HG03342 (cell line): ENCODE measurements around the gene CMKLR1.

Experiments used
- ATAC-seq: cut with Tn5 transposase; IDR thresholded peaks from one replicate; pipeline ENCODE4 v1.9.1; 2021; ENCODE audit warnings: mild to moderate bottlenecking, moderate library complexity; ENCODE audit not compliant: unreplicated experiment

Gene CMKLR1

DNA sequence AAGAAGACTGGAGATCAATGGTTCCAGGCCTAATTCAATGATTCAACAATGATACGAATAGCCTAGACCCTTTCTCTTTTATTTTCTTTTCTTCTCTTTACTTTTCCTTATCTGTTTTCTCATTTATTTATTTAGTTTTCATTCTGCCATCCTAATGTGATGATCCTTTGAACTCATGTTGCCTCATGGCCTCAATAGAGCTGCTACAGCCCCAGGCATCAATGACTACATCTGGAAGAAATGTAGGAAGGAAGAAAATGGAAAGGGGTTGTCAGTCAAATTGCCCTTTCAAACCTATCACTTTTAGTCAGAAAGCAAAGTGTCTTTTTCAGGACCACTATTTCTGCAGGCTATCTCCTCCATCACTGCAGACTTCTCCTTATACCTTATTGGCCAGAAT, 69.9 kb downstream of the CMKLR1 start:
- no peak for ATAC-seq

DNA sequence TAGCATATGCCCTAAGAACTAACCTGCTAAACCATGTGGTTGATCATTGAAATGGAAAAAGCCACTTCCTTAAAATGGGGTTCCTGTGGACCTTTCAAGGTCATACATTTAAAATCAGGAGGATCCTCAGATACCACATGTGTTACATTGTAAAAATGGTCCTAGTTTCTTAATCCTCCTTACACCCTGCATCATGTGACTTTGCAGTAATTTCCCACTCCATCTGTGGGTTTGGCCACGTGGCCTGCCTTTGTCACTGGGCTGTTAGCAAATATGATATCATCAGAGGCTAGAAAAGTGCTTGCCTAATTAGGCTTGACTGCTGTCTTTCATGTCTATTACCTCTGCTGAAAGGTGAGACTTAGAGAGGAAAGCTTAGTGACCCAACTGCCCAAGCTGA, 70.7 kb downstream of the CMKLR1 start:
- ATAC-seq = no peak

DNA sequence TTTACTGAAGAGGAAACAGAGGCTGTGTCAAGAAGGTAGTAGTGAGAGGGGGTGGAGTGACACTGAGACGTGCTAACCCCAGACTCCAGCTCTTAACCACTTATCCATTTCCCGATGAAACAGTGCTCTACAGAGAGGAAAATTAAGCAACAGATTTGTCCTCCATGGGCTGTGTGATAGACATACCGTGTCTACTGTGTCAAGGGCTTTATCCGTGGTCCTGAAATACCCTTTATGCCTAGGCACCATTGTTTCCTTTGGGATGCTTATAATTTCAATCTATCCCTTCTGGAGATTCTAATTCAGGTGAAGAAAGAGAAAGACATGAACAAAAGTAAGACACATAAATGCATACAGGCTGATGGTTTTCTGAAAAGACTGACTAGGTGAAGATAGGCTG, 71.7 kb downstream of the CMKLR1 start:
- ATAC-seq = no peak

DNA sequence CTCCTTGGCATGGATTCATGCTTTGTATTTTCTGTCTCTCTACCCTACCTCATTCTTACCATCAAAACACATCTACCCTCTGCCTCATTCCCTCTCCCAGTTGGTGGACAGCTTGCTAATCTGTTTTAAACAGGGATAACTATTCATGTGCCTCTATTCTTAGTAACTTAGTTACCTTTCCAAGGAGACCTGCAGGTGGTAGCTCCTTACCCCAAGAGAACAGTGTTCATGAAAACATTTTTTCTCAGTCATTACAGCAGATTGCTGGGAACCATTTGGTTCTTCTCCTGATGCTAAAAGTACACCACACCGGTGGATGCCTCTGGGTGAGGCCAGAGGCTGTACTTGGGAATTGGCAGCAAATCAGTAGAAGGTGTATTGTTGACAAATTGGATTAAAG, 73.0 kb downstream of the CMKLR1 start:
- ATAC-seq = no peak

DNA sequence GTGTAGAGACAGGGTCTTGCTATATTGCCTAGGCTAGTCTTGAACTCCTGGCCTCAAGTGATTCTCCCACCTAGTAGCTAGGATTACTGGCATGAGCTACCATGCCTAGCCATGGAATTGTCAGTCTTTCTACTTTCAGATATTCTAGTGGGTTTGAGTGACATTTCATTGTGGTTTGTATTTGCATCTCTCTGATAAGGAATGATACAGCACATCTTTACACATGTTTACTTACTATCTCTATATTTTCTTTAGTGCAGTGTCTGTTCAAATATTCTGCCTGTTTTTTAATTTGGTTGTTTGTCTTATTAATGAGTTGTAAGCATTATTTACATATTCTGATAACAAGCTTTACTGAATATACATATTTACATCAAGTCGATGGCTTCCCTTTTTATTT, 73.6 kb downstream of the CMKLR1 start:
- no peak for ATAC-seq

DNA sequence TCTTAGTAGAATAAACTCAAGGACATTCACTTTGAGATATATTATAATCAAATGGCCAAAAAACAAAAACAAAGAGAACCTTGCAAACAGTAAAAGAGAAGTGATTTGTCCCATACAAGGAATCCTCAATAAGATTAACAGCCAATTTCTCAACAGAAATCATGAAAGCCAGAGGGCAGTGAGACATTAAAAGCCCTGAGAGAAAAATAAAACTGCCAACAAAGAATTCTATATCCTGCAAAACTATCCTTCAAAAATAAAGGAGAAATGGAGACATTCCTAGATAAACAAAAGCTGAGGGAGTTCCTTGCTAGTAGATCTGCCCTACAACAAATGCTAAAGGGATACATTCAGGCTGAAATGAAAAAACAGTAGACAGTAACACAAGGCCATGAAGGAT, 78.1 kb downstream of the CMKLR1 start:
- no peak for ATAC-seq

DNA sequence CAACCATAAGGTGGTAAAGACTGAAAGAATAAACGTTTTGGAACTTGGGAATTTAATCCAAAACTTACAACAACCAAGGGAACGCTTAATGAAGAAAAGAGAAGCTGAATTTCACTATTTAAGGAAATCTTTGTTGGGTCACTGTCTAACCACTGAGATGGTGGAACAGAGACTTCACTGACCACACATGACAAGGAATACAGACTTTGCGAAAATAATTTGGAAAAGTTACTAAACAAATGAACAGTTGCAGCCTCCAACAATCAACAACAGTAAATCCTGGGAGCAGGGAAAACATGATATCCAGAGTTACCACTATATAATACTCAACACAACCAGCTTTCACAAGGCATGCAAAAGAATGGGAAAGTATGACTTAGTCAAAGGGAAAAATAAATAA, 79.1 kb downstream of the CMKLR1 start:
- ATAC-seq = no peak

DNA sequence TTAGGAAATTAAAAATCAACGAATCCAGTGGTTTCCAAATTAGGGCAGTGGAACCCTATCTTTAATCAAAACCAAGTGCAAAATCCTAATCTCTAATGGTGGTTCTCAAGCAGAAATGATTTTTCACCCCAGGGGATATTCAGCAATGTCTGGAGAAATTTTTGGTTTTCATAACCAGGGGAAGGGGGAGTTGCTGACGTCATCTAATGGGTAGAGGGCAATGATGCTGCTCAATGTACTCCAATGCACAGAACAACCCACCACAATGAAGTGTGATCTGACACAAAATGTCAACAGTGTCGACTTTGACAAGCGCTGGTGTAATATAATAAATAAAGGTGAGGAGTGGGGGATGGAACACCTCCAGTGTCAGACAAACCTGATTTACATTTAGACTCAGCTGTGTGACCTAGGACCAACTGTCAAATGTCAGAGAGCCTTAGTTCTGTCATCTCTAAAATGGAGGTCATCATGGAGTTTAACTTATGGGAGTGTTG, 81.5 kb downstream of the CMKLR1 start:
- no peak for ATAC-seq

DNA sequence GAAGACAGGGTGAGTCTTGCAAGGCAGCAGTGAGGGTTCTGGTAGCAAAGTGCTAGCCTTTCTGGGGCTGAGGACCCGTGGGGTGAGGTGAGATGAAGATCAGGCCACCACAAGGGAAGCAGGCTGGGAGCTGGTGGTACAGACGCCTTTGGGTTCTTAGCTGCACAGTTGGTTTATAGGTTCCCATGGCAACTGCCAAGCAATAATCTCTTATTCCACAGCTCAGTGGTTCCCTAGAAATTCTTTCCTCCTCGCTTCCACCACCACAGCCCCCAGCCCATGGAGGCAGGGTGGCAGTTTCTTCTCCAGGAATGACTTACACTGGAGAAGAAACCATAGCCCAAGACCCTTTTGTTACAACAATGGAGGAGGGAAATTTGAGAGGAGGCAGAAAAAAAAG, 82.1 kb downstream of the CMKLR1 start:
- ATAC-seq = no peak

DNA sequence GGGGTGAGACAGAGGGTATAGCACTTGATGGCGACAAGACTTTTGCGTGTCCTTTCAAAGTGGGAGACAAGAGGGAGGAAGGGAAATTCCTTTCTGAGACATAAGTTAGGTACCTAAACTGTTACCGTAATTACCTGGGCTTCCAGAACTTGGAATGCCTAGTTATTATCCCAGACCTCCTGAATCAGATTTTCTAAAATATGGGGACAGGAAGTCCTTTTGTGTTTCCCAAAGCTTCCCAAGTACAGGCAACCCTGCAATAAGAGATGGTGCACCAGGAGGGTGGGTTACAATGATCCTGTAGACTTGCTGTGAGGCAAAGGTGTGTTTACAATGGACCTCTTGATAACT, 83.9 kb downstream of the CMKLR1 start:
- no peak for ATAC-seq

DNA sequence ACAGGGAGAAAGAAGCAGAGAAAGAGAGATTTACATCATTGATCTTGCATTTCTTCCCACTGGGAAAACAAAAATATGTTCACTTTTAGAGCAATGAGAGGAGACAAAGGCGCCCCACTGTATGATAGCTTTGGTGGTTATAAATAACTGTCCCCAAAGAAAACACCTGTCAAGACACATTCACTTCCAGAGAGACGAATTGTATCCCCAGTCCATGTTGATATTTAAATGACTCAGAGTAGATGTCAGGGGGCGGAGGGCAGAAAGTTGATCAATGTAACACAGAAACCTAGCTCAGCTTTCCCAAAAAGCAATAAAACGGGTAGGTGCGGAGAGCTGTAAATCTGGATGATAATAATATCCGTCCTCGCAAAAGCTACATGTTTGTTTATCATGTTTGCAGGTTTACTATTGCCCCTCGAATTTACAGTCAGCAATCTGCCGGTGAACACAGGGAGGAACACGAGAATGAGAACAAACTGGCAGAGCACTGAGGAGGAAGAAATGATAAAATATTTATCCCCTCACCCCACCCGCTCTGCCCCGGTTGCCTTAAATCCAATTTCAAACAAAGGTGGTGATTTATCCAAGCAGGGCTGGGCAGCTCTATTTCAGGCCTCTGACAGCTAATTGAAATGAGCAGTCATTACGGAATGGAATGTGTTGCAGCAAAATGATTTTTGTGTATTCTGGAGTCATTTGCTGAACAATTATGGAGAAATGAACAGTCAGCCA, 84.4 kb downstream of the CMKLR1 start:
- ATAC-seq = no peak

DNA sequence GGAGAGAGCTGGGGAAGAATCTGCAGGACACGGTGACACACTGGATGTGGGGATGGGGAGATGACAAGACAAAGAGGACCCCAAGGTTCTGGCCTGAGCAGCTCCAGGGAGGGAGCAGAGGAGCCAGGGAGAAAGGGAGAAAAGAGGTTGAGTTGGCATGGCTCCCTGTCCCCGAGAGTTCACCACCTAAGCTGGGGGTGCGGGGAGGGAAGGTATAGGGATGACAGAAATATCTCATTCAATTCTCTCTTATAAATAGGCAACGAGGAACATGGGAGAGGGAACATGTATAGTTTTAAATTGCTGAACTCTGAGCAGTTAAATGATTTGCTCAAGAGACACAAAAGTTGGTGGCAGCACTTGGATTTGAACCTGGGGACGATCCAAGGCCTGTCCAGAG, 85.1 kb downstream of the CMKLR1 start:
- no peak for ATAC-seq

DNA sequence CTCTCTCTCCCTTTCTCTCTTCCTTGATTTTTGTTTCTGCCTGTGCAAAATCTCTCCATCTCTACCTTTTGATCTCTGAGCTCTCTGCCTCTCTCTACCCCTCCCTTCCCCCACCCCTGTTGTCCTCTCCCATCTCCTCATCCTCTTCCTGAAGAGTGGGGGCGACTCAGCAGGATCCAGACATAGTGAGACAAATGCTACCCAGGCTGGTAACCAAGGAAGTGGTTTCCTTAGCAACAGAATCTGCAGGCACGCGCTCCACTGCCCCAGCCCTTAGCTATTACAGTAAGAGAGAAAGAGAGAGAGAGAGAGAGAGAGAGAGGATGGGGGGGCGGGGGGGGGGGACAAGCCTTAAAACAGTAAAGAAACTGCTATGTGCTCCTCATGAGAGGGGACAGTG, 85.6 kb downstream of the CMKLR1 start:
- ATAC-seq = no peak

DNA sequence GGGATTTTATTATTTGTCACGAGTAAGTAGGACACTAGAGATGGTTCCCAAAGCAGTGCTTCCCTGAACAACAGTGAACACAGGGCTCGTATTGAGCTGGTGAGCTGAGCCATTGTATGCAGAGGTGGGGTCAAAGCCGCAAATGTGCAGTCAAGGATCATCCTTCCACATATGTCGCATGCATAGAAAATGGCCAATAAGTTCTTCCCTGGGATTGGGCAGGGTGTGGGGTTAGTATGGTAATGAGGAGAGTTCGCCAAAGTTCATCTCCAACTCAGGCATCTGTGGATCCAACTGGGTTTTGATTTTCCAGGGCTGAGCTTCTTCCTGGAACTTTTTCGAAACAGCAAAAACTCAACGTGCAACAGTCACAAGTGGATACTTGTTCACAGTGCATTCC, 86.6 kb downstream of the CMKLR1 start:
- no peak for ATAC-seq

DNA sequence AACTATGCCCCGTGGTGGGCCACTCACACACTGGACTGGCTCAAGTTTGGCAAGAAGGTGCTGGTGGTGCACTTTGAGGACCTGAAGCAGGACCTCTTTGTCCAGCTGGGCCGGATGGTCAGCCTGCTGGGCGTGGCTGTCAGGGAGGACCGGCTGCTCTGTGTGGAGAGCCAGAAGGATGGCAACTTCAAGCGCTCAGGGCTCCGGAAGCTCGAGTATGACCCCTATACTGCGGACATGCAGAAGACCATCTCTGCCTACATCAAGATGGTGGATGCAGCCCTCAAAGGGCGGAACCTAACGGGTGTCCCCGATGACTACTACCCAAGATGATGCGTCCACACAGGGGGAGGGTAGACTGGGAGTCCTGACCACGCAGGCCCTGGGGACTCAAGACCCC, 91.1 kb downstream of the CMKLR1 start:
- no peak for ATAC-seq

DNA sequence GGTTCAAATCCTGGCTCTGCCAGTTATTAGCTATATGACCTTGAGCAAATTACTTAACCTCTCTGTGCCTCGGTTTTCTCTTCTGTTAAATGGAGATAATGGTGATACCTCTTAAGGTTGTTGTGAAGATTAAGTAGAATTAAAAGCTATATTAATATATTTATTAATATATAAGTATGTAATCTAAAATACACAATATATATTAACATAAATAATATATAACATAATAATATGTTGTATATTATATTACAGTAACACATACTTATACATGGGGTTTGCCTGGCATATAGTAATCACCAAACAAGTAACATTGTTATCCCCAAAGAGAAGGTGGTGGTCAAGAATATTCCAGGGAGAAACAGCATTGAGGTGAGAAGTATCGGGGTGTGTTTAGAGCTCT, 92.0 kb downstream of the CMKLR1 start:
- no peak for ATAC-seq

DNA sequence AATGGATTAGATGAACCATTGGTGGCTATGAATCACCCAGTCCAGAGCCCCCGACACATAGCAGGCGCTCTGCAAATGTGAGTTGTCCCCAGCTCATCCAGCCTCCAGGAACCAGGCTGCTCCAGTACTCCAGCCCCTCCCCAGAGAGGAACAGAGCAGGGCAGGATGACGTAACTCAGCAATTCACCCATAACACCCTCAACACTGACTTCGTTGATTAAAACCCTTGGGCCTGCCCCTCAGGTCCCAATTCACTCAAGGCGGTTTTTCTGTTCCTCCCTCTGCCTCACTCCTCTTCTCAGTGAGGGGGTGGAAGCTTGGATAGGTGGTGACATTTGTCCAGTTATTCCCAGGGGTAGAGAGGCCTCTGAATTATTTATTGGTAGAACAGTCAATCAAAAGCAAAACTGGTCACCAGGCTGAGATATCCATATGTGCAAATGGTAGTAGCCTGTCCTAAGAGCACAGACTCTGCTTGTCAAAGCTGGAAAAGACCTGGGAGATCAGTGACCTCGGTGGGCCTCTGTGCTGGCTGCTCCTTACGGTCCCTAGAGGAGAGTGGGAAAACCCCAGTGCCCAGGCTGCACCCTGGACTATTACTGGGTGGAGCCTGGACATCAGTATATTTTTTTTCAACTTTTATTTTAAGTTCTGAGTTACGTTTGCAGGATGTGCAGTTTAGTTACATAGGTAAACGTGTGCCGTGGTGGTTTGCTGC, 97.0 kb downstream of the CMKLR1 start:
- no peak for ATAC-seq

DNA sequence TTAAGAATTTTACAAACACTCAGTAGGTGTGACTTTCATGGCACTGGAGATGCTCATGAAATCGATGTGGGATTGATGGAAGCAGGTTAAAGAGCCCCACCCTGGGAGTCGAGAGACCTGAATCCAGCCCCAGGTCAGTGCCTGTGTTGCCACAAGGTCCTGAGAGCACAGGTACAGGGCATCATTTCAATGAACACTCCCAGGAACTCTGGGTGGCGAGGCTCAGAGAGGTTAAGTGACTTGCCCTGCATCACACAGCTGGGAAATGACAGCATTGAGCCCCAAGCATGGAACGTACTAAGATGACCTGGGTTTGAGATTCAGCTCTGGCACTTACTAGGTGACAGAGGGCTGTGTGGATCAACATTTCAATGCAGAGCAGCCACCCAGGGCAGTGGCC, 98.2 kb downstream of the CMKLR1 start:
- no peak for ATAC-seq

DNA sequence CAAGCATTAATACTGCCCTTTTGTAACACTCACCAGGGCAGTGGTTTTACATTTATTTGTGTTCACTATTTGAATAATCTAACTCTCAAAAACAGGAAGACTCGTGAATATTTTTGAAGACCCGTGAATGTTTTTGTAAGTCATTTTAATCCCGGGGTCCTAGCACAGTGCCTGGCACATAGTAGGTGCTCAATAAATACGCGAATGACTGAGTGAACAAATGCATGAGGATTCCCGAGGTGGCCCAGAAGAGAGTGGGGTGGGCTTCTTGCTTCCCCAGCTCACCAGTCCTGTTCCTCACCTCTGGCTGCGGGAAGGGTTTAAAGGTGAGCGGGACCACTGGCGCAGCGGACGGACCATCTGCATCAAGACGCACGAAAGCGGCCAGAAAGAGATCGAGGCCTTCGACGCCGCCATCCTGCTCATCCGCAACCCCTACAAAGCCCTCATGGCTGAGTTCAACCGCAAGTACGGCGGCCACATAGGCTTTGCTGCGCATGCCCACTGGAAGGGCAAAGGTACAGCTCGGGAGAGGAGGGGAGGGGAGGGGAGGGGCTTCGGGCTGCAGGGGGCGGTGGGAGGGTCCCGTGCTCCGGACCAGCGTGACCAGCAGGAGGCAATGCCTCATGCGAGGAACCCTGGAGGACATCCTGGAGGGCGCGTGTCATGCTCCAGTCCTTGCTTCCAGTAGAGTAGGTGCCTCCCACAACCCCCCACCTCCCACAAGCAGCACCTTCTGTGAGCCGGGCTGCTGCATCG, 98.9 kb downstream of the CMKLR1 start:
- no peak for ATAC-seq

DNA sequence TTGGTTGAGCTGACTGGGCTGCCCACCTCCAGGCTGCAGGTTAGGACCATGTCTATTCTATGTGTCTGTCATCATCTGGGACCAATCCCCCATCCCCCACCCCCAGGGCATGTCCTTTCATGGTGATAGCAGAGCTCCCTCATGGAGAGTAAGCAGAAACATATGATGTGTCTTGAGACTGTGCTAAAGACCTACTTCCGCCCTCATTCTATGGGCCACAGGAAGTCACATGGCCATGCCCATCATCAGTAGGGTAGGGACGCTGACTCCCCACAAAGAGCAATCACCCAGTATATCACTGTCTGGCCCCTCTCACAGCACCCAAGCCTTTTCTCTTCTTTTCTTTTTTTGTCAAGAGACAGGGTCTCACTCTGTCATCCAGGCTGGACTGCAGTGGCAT, 99.7 kb downstream of the CMKLR1 start:
- no peak for ATAC-seq

DNA sequence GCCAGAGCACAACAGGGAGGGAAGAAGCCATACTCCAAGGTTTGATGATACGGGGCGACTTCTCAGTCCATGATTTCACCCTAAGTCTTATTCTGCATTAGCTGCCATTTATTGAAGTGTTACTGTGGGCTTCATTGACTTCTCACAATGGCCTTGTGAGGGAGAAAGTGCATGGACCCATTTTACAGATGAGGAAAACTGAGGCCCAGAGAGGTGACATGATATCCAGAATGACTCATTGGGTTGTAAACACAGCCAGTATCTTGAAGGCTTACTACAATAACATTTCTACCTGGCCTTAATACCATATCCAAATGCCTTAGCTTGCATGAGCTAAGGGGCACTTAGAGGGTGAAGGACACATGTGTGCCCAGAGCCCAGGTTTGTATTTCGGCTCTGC, 100.6 kb downstream of the CMKLR1 start:
- no peak for ATAC-seq
